Immature natural killer cell (primary cell): ENCODE measurements around the gene PNMA8C. TPM values are rescaled to one million over a fixed set of nuclear protein-coding genes. Genes with fewer than 3 reads are reported as not detected.
"Not testable (repeated sequence)": the region's sequence is repeated elsewhere in the genome, so short reads cannot be mapped to it uniquely, and the experiment has no call there.

Experiments
- DNase-seq, 3 donors: peaks; one replicate each; pipeline ENCODE4 v3.0.0; 2022; ENCODE audit warnings: mixed read lengths in 1 of 3
- H3K27ac Mint-ChIP-seq, 6 donors: one replicate each; pipeline ENCODE4 v1.8.0; 2020; ENCODE audit warnings: mixed read lengths in 6 of 6, mild to moderate bottlenecking in 5 of 6, inconsistent platforms in 4 of 6, moderate library complexity in 3 of 6
- H3K27me3 Mint-ChIP-seq, 3 donors: one replicate each; pipeline ENCODE4 v1.8.0; 2020 to 2021; ENCODE audit warnings: low read depth in 3 of 3, mild to moderate bottlenecking in 3 of 3, mixed read lengths in 3 of 3, moderate library complexity in 3 of 3, inconsistent platforms in 1 of 3
- H3K36me3 Mint-ChIP-seq, 3 donors: one replicate each; pipeline ENCODE4 v1.8.0; 2020; ENCODE audit warnings: mixed read lengths in 3 of 3, inconsistent platforms in 2 of 3, mild to moderate bottlenecking in 2 of 3
- H3K4me1 Mint-ChIP-seq, 2 donors: one replicate each; pipeline ENCODE4 v1.8.0; 2020; ENCODE audit warnings: inconsistent platforms in 2 of 2, mild to moderate bottlenecking in 2 of 2, mixed read lengths in 2 of 2, moderate library complexity in 1 of 2
- H3K4me3 Mint-ChIP-seq, 5 donors: one replicate each; pipeline ENCODE4 v1.8.0; 2020; ENCODE audit warnings: mild to moderate bottlenecking in 5 of 5, mixed read lengths in 5 of 5, inconsistent platforms in 3 of 5, moderate library complexity in 3 of 5
- H3K9me3 Mint-ChIP-seq, 6 donors: one replicate each; pipeline ENCODE4 v1.8.0; 2020; ENCODE audit warnings: mild to moderate bottlenecking in 6 of 6, mixed read lengths in 6 of 6, inconsistent platforms in 4 of 6, moderate library complexity in 3 of 6
- polyA plus RNA-seq, 3 donors: library from polyadenylated mRNA; unstranded; fragments of 300-500 nt; fragmentation: Illumina TruSeq; gene quantifications; one replicate each; pipeline ENCODE4 v1.2.3, GENCODE V29; 2021

The PNMA8C gene
- polyA plus RNA-seq, 3 donors from 2014 or later: 0.04 TPM; not detected in 2

DNA sequence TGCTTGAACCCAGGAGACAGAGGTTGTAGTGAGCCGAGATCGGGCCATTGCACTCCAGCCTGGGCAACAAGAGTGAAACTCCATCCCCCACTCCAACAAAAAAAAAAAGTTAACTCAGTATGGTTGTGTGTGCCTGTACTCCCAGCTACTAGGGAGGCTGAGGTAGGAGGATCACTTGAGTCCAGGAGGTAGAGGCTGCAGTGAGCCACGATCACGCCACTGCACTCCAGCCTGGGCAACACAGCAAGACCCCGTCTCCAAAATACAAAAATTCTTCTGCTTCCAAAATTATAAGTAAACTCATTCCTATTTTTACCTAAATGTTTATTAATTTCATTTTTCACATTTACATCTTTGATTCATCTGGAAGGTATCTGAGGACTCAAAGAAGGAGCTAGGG is 28.2 kb upstream of the PNMA8C start:
- Mint-ChIP-seq H3K27ac (no peak overlapping the region), H3K4me1 (no peaks in the 10 kb centered on the region), H3K9me3 (no peaks in the 10 kb centered on the region), H3K4me3 (no peak overlapping the region), H3K36me3 (no peaks in the 10 kb centered on the region), H3K27me3 (peaks cover 2 to 6% (median 3%) of the 10 kb centered on the region in 3 donors)
- no peak for DNase-seq

DNA sequence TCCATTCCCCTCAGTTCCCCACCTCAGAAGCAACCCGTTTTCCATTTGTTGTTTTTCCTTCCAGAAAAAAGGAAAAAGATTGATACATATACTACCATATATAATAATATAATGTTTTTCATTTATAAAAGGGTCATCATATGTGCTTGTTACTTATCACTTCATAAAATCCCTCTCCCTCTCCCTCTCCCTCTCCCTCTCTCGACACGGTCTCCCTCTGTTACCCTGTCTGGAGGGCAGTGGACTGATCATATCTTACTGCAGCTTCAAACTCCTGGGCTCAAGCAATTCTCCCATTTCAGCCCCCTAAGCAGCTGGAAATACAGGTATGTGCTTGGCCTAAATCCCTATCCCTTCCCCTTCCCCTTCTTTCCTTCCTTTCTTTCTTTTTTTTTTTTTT is 25.5 kb upstream of the PNMA8C start:
- Mint-ChIP-seq H3K9me3 (peaks cover 0 to 8% (median 5%) of the 10 kb centered on the region in 6 donors), H3K4me3 (no peak overlapping the region), H3K4me1 (no peaks in the 10 kb centered on the region), H3K27me3 (peaks cover 0 to 13% (median 10%) of the 10 kb centered on the region in 3 donors), H3K36me3 (peaks cover 0 to 6% (median 0%) of the 10 kb centered on the region in 3 donors), H3K27ac (no peak overlapping the region)
- DNase-seq: no peak

DNA sequence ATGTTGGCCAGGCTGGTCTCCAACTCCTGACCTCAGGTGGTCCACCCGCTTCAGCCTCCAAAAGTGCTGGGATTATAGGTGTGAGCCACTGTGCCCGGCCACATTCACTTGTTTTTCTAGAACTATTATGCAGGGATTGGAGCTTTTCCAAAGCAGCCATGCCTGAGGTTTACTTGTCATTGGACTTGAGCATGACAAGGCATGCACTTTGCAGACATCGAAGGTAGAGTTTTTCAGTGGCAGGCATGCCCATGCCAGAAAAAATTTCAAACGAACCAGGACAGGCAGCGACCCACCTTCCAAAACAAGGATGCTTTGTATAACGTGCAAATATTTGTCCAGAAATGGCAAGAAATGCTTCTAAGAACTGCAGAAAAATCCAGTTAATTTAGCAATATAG is 24.9 kb upstream of the PNMA8C start:
- no peak overlapping the region for H3K27ac Mint-ChIP-seq

DNA sequence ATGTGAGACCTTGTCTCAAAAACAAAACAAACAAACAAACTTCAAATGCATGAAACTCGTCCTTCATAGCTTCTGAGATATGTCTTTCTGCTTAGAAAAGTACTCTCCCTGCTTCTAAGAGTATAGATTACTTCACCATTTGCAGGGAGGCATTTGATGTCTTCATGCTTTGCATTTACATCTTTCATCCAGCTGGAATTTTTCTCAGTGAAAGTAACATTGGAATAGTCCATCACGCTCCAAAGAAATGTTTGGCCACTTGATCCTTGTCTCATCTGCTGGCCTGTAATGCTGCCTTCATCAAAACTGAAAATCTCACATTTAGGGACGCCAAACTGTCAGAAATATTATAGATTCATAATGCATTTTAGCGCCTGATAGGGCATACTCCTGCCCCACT is 23.4 kb upstream of the PNMA8C start:
- peaks cover 0 to 7% (median 0%) of the 10 kb centered on the region in 3 donors for H3K36me3 Mint-ChIP-seq
- peaks cover 0 to 9% (median 6%) of the 10 kb centered on the region in 6 donors for H3K9me3 Mint-ChIP-seq
- no peak overlapping the region for H3K4me3 Mint-ChIP-seq
- H3K27me3 Mint-ChIP-seq: peaks cover 0 to 18% (median 8%) of the 10 kb centered on the region in 3 donors
- no peak for DNase-seq
- H3K4me1 Mint-ChIP-seq: no peaks in the 10 kb centered on the region
- H3K27ac Mint-ChIP-seq: no peak overlapping the region

More for the DNA sequence above, 24.9 kb upstream of the PNMA8C start:
- no peak for DNase-seq
- H3K36me3 Mint-ChIP-seq: peaks cover 0 to 7% (median 0%) of the 10 kb centered on the region in 3 donors
- no peak overlapping the region for H3K4me3 Mint-ChIP-seq
- peaks cover 0 to 9% (median 6%) of the 10 kb centered on the region in 6 donors for H3K9me3 Mint-ChIP-seq
- peaks cover 0 to 15% (median 10%) of the 10 kb centered on the region in 3 donors for H3K27me3 Mint-ChIP-seq
- H3K4me1 Mint-ChIP-seq: no peaks in the 10 kb centered on the region

DNA sequence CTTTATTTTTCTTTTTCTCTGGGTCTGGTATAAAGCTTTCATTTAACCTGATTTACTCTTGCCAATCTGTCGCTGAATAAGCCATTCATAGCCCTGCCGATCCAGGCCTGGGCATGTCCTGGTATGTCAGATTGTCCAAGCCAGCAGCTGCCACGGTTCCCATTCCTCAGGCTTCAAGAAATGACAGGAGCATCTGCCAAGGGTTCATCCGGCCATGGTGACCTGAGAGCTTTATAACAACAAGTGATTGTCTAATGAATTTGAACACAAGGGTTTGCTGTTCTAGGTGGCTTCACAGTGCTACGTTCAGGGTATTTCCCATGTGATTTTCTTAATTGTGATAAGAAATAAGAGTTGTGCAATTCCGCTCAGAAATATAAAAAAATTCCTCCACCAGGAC is 22.6 kb upstream of the PNMA8C start:
- Mint-ChIP-seq H3K4me1 (no peaks in the 10 kb centered on the region), H3K36me3 (peaks cover 0 to 7% (median 0%) of the 10 kb centered on the region in 3 donors), H3K4me3 (no peak overlapping the region), H3K9me3 (peaks cover 0 to 9% (median 6%) of the 10 kb centered on the region in 6 donors), H3K27me3 (peaks cover under 1 to 18% (median 6%) of the 10 kb centered on the region in 3 donors), H3K27ac (no peak overlapping the region)
- no peak for DNase-seq

DNA sequence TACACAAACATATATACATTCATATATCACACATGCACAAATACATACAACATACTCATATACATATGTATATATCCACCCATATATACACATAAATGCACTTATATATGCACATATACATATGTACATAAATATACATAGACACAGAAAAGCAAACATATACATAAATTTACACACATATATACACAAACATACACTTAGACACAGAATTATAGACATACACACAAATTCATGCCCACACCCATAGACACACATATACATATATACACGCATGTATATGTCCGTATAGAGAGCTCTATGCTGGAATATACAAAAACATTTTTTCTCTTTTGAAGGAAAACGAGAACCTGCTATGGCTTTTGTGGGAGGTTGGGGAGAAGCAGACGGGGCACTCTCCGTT is 22.0 kb upstream of the PNMA8C start:
- H3K4me1 Mint-ChIP-seq: no peaks in the 10 kb centered on the region
- no peak overlapping the region for H3K27ac Mint-ChIP-seq
- no peak overlapping the region for H3K4me3 Mint-ChIP-seq
- H3K27me3 Mint-ChIP-seq: peaks cover 3 to 18% (median 8%) of the 10 kb centered on the region in 3 donors
- H3K36me3 Mint-ChIP-seq: peaks cover 0 to 7% (median 0%) of the 10 kb centered on the region in 3 donors
- H3K9me3 Mint-ChIP-seq: peaks cover 0 to 9% (median 6%) of the 10 kb centered on the region in 6 donors
- DNase-seq: no peak

DNA sequence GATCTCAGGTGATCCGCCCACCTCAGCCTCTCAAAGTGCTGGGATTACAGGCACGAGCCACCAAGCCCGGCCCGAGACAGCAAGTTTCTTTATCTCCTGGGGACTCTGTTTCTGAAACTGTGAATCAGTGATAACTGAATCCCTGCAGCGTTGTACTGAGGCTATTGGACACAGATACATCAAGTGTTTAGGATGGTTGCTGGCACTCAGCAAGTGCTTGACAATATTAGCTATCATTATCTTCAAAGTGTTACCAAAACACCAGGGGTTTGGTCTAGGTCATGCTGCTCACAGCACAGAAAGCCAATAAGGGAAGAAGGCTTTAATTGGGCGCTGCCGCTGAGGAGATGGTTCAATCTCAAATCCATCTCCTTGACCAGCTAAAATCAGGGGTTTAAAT is 20.5 kb upstream of the PNMA8C start:
- Mint-ChIP-seq H3K4me3 (no peak overlapping the region), H3K27me3 (peaks cover 4 to 18% (median 8%) of the 10 kb centered on the region in 3 donors), H3K9me3 (peaks cover 0 to 9% (median 6%) of the 10 kb centered on the region in 6 donors), H3K27ac (no peak overlapping the region), H3K36me3 (peaks cover 0 to 7% (median 0%) of the 10 kb centered on the region in 3 donors), H3K4me1 (no peaks in the 10 kb centered on the region)
- DNase-seq: no peak

DNA sequence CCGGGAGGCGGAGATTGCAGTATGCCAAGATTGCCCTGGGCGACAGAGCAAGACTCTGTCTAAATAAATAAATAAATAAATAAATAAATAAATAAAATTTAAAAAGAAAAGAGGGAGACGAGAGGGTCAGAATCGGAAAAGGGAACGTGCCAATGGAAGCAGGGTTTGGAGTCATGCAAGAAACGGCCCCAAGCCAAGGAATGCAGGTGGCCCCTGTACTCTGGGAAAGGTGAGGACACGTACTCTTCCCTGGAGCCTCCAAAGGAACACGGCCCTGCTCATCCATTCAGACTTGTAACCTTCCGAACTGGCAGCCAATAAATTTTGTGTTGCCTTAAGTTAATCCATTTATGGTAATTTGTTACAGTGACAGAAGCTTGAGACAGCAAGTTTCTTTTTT is 19.9 kb upstream of the PNMA8C start:
- DNase-seq: no peak
- no peaks in the 10 kb centered on the region for H3K4me1 Mint-ChIP-seq
- no peak overlapping the region for H3K4me3 Mint-ChIP-seq
- peaks cover 4 to 18% (median 8%) of the 10 kb centered on the region in 3 donors for H3K27me3 Mint-ChIP-seq
- peaks cover 0 to 7% (median 0%) of the 10 kb centered on the region in 3 donors for H3K36me3 Mint-ChIP-seq
- no peak overlapping the region for H3K27ac Mint-ChIP-seq
- peaks cover 0 to 9% (median 6%) of the 10 kb centered on the region in 6 donors for H3K9me3 Mint-ChIP-seq

DNA sequence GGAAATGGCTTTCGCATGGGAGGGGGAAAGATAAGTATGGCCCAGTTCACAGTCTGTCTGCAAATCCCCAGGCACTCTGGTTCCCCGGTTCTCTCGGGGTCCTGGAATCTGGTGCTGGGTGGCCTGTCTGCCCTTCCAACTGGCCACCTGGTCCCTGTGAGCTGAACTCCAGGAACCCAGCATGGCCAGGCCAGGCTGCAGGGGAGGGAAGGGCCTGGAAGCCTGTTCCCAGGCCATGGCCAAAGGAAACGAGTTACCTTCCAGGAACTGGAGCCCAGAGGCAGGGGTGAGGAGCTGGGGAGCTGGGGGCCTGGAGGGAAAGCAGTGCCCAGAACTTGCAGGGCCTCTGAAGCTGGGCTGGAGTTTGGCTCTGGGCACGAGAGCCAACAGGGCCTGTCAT is 19.1 kb upstream of the PNMA8C start:
- H3K4me3 Mint-ChIP-seq: no peak overlapping the region

DNA sequence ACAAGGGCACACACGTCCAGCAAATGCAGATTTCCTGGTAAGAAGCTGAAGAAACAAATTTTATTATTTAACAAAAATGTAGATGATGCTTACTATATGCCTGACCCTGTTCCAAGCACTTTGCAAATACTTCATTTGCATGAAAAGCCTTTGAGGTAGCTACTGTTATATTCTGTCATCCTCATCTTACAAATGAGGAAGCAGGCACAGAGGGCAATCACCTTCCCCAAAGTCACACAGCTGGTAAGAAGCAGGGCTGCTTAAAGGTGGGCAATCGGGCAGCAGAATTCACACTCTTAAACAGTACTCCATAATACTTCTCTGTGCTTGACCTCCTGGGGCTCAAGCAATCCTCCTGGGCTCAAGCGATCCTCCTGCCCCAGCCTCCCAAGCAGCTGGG is 18.3 kb upstream of the PNMA8C start:
- peaks cover 4 to 18% (median 5%) of the 10 kb centered on the region in 3 donors for H3K27me3 Mint-ChIP-seq
- H3K27ac Mint-ChIP-seq: no peak overlapping the region
- H3K4me1 Mint-ChIP-seq: no peaks in the 10 kb centered on the region
- no peak for DNase-seq
- peaks cover 0 to 7% (median 0%) of the 10 kb centered on the region in 3 donors for H3K36me3 Mint-ChIP-seq
- H3K4me3 Mint-ChIP-seq: no peak overlapping the region
- H3K9me3 Mint-ChIP-seq: peaks cover 0 to 9% (median 6%) of the 10 kb centered on the region in 6 donors

More for the DNA sequence above, 19.1 kb upstream of the PNMA8C start:
- Mint-ChIP-seq H3K9me3 (peaks cover 0 to 9% (median 6%) of the 10 kb centered on the region in 6 donors), H3K4me1 (no peaks in the 10 kb centered on the region), H3K36me3 (peaks cover 0 to 7% (median 0%) of the 10 kb centered on the region in 3 donors), H3K27me3 (peaks cover 4 to 18% (median 5%) of the 10 kb centered on the region in 3 donors), H3K27ac (no peak overlapping the region)
- no peak for DNase-seq

DNA sequence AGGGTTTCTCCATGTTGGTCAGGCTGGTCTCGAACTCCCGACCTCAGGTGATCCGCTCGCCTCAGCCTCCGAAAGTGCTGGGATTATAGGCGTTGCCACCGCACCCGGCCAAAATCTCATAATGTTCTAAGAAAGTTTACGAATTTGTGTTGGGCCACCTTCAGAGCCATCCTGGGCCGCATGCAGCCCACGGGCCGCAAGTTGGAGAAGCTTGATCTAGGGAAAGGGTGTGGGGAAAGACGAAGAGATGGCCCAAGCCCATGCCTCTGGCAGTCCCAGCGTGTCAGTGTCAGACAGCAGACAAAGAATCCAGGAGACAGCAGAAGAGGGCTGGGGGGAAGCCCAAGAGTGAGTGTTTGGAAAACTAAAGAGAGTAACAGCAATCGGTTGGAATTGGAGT is 17.3 kb upstream of the PNMA8C start:
- no peak for DNase-seq
- Mint-ChIP-seq H3K9me3 (peaks cover 0 to 9% (median 6%) of the 10 kb centered on the region in 6 donors), H3K27ac (no peak overlapping the region), H3K27me3 (peaks cover 4 to 18% (median 5%) of the 10 kb centered on the region in 3 donors), H3K4me1 (no peaks in the 10 kb centered on the region), H3K4me3 (no peak overlapping the region), H3K36me3 (peaks cover 0 to 7% (median 0%) of the 10 kb centered on the region in 3 donors)

DNA sequence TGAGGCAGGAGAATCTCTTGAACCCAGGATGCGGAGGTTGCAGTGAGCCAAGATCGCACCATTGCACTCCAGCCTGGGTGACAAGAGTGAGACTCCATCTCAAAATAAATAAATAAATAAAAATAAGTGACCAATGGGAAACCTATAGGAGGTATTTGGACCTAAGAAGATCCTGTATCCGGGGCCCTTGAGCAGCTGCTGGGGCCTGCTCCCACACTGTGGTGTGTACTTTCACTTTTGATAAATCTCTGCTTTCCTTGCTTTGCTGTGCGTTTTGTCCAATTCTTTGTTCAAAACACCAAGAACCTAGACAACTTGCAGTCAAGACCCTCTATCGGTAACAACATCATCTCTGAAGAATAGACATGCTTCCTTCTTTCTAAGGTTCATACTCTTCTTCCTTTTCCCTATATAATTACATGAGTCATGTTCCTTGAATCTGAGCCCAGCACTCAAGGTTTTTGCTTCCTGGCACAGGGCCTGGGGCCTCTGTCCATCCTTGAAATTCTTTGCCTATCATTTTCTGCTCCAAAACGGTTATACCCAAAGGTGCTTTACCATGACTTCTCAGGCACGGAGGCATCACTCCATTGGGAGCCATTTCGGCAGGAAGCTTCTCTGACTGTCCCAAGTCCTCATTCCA is 14.2 kb upstream of the PNMA8C start:
- no peak overlapping the region for H3K4me3 Mint-ChIP-seq
- peaks cover 2 to 6% (median 4%) of the 10 kb centered on the region in 3 donors for H3K27me3 Mint-ChIP-seq
- no peak for DNase-seq
- H3K9me3 Mint-ChIP-seq: no peaks in the 10 kb centered on the region
- no peaks in the 10 kb centered on the region for H3K36me3 Mint-ChIP-seq
- no peaks in the 10 kb centered on the region for H3K4me1 Mint-ChIP-seq
- no peak overlapping the region for H3K27ac Mint-ChIP-seq

DNA sequence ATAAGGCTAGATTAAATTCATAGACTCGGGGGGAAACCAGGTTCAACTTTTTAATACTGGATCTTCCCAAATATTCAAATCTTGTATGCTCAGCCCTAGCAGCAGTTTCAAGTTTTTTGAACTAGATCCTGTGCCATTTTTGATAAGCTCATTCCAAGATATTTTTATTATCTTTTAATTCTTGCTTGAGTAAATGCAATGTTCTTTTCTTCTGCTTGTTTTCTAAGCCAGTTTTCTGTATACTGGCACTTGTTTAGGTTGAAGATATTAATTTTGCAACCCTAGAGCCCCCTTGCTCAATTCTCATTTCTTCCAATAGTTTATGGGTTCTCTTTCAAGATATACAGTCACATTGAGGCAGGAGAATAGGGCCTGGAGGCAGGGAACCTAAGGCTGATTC is 13.1 kb upstream of the PNMA8C start:
- DNase-seq: no peak
- no peaks in the 10 kb centered on the region for H3K4me1 Mint-ChIP-seq
- no peaks in the 10 kb centered on the region for H3K9me3 Mint-ChIP-seq
- H3K36me3 Mint-ChIP-seq: no peaks in the 10 kb centered on the region
- no peak overlapping the region for H3K27ac Mint-ChIP-seq
- no peak overlapping the region for H3K4me3 Mint-ChIP-seq
- H3K27me3 Mint-ChIP-seq: peaks cover 3 to 5% (median 4%) of the 10 kb centered on the region in 3 donors

DNA sequence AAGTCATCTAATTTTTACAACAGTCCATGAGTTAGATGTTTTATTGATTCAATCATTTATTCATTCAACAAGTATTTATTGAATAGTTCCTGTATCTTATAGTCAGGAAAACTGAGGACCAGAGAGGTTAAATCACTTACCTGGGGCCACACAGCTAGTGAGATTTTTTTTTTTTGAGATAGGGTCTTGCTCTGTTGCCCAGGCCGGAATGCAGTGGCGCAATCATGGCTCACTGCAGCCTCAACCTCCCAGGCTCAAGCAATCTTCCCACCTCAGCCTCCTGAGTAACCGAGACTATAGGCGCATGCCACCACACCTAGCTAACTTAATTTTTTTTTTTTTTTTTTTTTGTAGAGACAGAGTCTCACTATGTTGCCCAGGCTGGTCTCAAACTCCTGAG is 7.0 kb upstream of the PNMA8C start:
- H3K4me1 Mint-ChIP-seq, H3K9me3 Mint-ChIP-seq, H3K27ac Mint-ChIP-seq, H3K36me3 Mint-ChIP-seq, DNase-seq, H3K4me3 Mint-ChIP-seq: not testable (repeated sequence)
- peaks cover 6 to 14% (median 7%) of the 10 kb centered on the region in 3 donors for H3K27me3 Mint-ChIP-seq
